Fibroblast of mammary gland (primary cell): ENCODE results near the gene HS2ST1.

Experiments
- DNase-seq: peaks from one replicate; pipeline ENCODE4 v3.0.0-alpha.2; 2010; ENCODE audit warnings: low read depth
- H3K4me3 ChIP-seq: 2 replicates; pipeline ENCODE4 v1.5.1; 2011; ENCODE audit warnings: low read depth, mild to moderate bottlenecking, low read length, moderate library complexity; ENCODE audit not compliant: control insufficient read depth
- CTCF ChIP-seq: conservative IDR thresholded peaks from 2 replicates; pipeline ENCODE4 v1.5.1; 2011; ENCODE audit warnings: low read depth, low read length, inconsistent platforms; ENCODE audit not compliant: control insufficient read depth, insufficient read depth

HS2ST1 gene

GRCh38 chr1:87052961-87053360, 138.5 kb downstream of the HS2ST1 start:
- TF ChIP-seq CTCF: no peak

GRCh38 chr1:87053446-87053845, 139.0 kb downstream of the HS2ST1 start:
- H3K4me3 ChIP-seq: no peak overlapping the region
- no peak for TF ChIP-seq CTCF
- DNase-seq: no peak

More at GRCh38 chr1:87052961-87053360, 138.5 kb downstream of the HS2ST1 start:
- H3K4me3 ChIP-seq: no peak overlapping the region
- no peak for DNase-seq

- no peak for DNase-seq
- TF ChIP-seq CTCF: no peak
- H3K4me3 ChIP-seq: no peak overlapping the region
Observed at GRCh38 chr1:87056974-87057373, 142.5 kb downstream of the HS2ST1 start.

GRCh38 chr1:87058343-87058649, 143.9 kb downstream of the HS2ST1 start:
- no peak for TF ChIP-seq CTCF
- DNase-seq: peak; percentile 57
- H3K4me3 ChIP-seq: no peak overlapping the region

GRCh38 chr1:87061742-87062156, 147.3 kb downstream of the HS2ST1 start:
- H3K4me3 ChIP-seq: no peak overlapping the region
- DNase-seq: peak; percentile 94
- TF ChIP-seq CTCF: no peak

- TF ChIP-seq CTCF: no peak
- DNase-seq: no peak
- H3K4me3 ChIP-seq: no peak overlapping the region
Observed at GRCh38 chr1:87062687-87063086, 148.3 kb downstream of the HS2ST1 start.

GRCh38 chr1:87064309-87064708, 149.9 kb downstream of the HS2ST1 start:
- DNase-seq: peak; percentile 35
- no peak overlapping the region for H3K4me3 ChIP-seq
- no peak for TF ChIP-seq CTCF
